DMS79 (cell line): Measurements from ENCODE around the gene VSX2.

Experiments used
- DNase-seq: peaks from one replicate; lab custom pipeline; 2025; lab: John Stamatoyannopoulos, UW

Gene VSX2

GRCh38 chr14:74238974-74239847 lies at the start of gene VSX2:
Gene VSX2 (plus strand): TSS chr14:74239449. CDS start chr14:74239562, 113 bp downstream.
- DNase-seq: no peak

- DNase-seq: peak; percentile 14
These were observed 48.2 kb upstream of the VSX2 start for GRCh38 chr14:74190927-74191575.

GRCh38 chr14:74194506-74195274 lies 44.6 kb upstream of the VSX2 start:
- no peak for DNase-seq

GRCh38 chr14:74195623-74196022 lies 43.6 kb upstream of the VSX2 start:
- no peak for DNase-seq

GRCh38 chr14:74198441-74199234 lies 40.6 kb upstream of the VSX2 start:
- no peak for DNase-seq

- DNase-seq: no peak
These were observed 37.1 kb upstream of the VSX2 start for GRCh38 chr14:74202113-74202512.

GRCh38 chr14:74203639-74204038 lies 35.6 kb upstream of the VSX2 start:
- no peak for DNase-seq

- no peak for DNase-seq
These were observed 34.8 kb upstream of the VSX2 start for GRCh38 chr14:74204491-74204890.

- DNase-seq: no peak
These were observed 33.4 kb upstream of the VSX2 start for GRCh38 chr14:74205882-74206281.

- no peak for DNase-seq
These were observed 31.3 kb upstream of the VSX2 start for GRCh38 chr14:74207943-74208342.

GRCh38 chr14:74208642-74209041 lies 30.6 kb upstream of the VSX2 start:
- DNase-seq: no peak

- no peak for DNase-seq
These were observed 27.2 kb upstream of the VSX2 start for GRCh38 chr14:74211945-74212580.

- no peak for DNase-seq
These were observed 25.1 kb upstream of the VSX2 start for GRCh38 chr14:74213907-74214803.

- no peak for DNase-seq
These were observed 22.6 kb upstream of the VSX2 start for GRCh38 chr14:74216671-74217070.

- peak; percentile 50 for DNase-seq
These were observed 21.4 kb upstream of the VSX2 start for GRCh38 chr14:74217672-74218448.

- DNase-seq: no peak
These were observed 20.8 kb upstream of the VSX2 start for GRCh38 chr14:74218462-74218861.

GRCh38 chr14:74219277-74220205 lies 19.7 kb upstream of the VSX2 start:
- no peak for DNase-seq

- DNase-seq: no peak
These were observed 18.3 kb upstream of the VSX2 start for GRCh38 chr14:74220991-74221390.
